Right ventricle myocardium superior (tissue), 1 donor: ENCODE data around the gene LSAMP. TPM values are rescaled to one million over a fixed set of nuclear protein-coding genes. Genes with fewer than 3 reads are reported as not detected.

Experiments
- ATAC-seq: fragments of 200-7000 bp; cut with Tn5 transposase; one replicate; pipeline ENCODE4 v1.9.1; 2020; ENCODE audit warnings: mild to moderate bottlenecking; ENCODE audit not compliant: poor library complexity
- DNase-seq: peaks from one replicate; pipeline ENCODE4 v3.0.0-alpha.2; 2020
- intact Hi-C: fragments of 100-400 bp; cut with DNase I; formaldehyde crosslinking; loops from one replicate; pipeline ENCODE4 v1.11.2; 2022
- long read RNA-seq: library from polyadenylated mRNA; unstranded; transcript quantifications from one replicate; pipeline ENCODE4 v2.0.0, GENCODE V29; 2021
- total RNA-seq: library from RNA; stranded (reverse); fragmentation: NEBNext Ultra II Directional; extraction: Animal tissue kit (Norgen Biotek cat#: 25700); gene quantifications from one replicate; pipeline ENCODE4 v1.2.1, GENCODE V29; 2021
- donor health status: DM: no; HTN: yes; CAD: no; lungs with severe emphysema.

LSAMP gene
- total RNA-seq = 5.2 TPM
- long read RNA-seq, partial matches to known transcripts = 0 of 2 reads
- long read RNA-seq, other reads (novel, unspliced or antisense) = 2 of 2 reads

DNA sequence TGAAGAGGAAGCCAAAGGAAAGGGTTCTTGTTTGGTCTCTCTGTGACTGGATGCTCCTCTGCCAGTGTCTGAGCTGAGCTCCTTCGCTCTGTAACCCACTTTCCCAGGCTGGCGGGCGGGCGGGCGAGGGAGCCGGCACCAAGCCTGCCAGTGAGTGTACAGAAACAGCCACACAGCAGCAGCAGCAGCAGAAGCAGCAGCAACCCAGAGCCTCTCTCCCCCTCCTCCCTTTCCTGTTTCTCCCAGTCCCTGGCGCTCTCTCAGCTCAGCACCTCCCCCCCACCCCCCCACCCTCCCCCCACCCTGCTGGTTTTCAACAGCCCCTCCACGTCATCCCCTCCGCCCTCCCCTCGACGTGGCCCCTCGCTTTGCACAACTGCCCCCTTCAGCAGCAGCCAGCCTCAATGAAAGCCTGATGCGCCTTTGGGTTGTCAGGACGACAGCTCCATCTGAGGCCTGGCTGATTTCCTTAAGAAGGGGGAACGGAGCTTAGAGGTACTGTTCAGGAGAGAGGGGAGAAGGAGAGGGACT, at the start of gene LSAMP:
TSS of gene LSAMP (minus strand) at position 177 of the 531 bp plus-strand sequence.
- DNase-seq (peak; percentile 41), ATAC-seq (peak; percentile 60)
- intact Hi-C loops = no loop called here

GRCh38 chr3:116492379-116492778, 47.1 kb upstream of the LSAMP start:
- DNase-seq = no peak
- intact Hi-C loops = no loop called here
- ATAC-seq = no peak

GRCh38 chr3:116483135-116483534, 37.8 kb upstream of the LSAMP start:
- DNase-seq (no peak), ATAC-seq (no peak)
- intact Hi-C loops = no loop called here

GRCh38 chr3:116476691-116477090, 31.4 kb upstream of the LSAMP start:
- DNase-seq = no peak
- no peak for ATAC-seq
- intact Hi-C loops = no loop called here

DNA sequence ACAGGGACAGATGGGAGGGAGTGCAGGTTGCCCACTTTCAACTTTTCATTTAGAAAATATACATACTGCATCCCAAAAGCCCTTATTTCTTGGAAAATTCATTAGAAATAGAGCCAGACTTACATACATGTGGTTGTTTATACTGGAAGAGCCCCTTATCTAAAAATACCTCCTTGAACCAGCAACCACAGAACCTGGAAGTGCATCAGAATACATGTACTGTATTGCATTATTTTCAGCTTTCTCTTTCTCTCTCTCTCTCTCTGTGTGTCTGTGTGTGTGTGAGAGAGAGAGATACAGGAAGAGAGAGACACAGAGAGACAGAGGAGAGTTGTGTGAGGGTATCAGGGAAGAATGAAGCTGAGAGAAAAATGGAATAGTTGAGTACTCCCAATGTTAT, 29.5 kb upstream of the LSAMP start:
- no peak for DNase-seq
- no peak for ATAC-seq
- intact Hi-C loops = no loop called here

GRCh38 chr3:116474032-116474780, 28.9 kb upstream of the LSAMP start:
- intact Hi-C loops = no loop called here
- ATAC-seq = no peak
- DNase-seq = no peak

DNA sequence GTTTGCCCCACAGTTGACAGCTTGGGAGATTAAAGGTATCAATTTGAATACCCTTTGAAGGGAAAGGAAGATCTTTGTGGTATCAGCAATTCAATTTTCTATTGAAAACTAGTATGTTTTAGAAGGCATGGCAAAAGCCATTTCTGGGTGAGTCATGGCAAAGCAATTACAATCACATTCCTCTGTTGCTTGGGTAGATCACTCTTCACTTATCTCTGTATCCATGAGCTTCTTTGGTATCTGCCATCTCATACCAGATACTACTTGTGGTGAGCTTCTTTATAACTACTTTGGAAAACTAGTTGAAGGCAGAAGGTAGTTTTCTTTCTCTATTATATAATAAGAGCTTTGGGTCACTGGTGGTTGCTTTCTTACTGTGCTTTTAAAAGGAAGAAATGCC, 28.3 kb upstream of the LSAMP start:
- ATAC-seq (no peak), DNase-seq (no peak)
- intact Hi-C loops = no loop called here

DNA sequence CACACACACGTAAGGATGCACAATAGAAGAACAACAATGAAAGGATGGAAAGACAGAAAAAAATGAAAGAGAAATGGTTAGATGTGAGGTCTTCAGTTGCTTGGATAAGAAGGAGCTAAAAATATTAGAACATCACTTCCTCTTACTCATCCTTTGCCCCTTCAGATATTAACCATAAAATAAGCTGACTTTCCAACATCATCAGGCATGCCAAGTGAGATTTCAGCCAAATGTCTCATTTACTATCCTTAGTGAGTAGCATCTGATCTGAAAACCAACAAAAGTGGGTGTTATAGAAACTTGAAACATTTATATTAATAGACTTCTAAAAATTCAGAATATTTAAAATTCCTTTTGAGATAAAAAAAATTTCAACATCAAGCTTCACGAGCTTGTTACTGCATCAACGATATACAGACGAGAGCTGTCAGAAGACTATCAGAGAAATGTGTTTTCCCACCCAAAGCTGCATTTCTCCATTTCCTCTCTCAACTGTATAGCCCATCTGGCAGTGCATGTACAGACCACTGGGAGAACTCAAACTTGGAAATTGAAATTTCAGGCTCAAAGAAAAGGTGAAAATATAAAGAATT, 25.4 kb upstream of the LSAMP start:
- intact Hi-C loops = no loop called here
- DNase-seq = no peak
- no peak for ATAC-seq

- ATAC-seq (no peak), DNase-seq (no peak)
- intact Hi-C loops = no loop called here
These were observed 24.3 kb upstream of the LSAMP start for GRCh38 chr3:116469546-116469945.

- intact Hi-C loops = no loop called here
- ATAC-seq (no peak), DNase-seq (no peak)
These were observed 19.1 kb upstream of the LSAMP start for GRCh38 chr3:116464276-116464798.

- ATAC-seq (no peak), DNase-seq (no peak)
- intact Hi-C loops = no loop called here
These were observed 8.5 kb upstream of the LSAMP start for GRCh38 chr3:116453666-116454346.

GRCh38 chr3:116449546-116450350, 4.5 kb upstream of the LSAMP start:
- DNase-seq (no peak), ATAC-seq (no peak)
- intact Hi-C loops = no loop called here

DNA sequence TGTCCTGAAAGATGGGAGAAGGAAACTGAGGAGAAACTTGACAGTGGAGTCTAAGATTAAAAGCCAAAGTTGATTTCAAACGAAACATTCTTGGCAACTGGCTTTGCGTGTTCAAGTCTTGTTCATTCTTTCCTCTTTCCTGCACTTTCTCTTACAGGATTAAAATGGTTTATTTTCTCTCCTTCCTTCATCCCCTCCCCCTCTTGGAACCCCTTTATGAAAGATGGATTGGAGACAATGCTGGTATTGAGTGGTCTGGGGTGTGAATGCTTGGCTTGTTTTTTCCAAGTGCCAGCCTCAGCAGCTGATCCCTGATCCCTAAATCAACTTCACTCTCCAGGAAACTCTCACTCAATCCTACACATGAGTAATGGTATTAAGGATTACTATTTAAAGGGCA, 703 bp upstream of the LSAMP start:
- ATAC-seq (no peak), DNase-seq (no peak)
- intact Hi-C loops = no loop called here

DNA sequence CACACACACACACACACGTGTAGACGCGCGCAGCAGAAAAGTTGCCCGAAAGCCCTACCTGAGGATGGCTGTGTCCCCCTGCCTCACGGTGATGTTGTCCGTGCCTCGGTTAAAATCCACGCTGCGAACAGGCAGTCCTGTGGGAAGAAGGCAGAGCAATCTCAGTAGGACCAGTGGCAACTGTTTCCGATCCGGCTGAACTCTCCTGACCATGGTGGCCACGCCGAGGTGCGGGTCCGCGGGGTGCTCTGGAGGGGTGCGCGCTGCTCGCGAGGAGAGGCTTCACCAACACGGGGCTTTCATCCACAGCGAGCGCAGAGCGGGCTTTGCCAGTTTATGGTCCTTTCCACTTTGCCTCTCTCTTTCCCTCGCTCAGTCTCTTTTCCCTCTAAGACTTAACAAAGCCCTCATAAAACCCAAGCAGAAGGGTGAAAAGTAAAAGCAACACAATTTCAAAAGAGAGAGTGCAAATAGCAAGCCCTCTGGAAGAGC, 422 bp downstream of the LSAMP start:
- intact Hi-C loops = no loop called here
- DNase-seq (no peak), ATAC-seq (peak; percentile 57)

DNA sequence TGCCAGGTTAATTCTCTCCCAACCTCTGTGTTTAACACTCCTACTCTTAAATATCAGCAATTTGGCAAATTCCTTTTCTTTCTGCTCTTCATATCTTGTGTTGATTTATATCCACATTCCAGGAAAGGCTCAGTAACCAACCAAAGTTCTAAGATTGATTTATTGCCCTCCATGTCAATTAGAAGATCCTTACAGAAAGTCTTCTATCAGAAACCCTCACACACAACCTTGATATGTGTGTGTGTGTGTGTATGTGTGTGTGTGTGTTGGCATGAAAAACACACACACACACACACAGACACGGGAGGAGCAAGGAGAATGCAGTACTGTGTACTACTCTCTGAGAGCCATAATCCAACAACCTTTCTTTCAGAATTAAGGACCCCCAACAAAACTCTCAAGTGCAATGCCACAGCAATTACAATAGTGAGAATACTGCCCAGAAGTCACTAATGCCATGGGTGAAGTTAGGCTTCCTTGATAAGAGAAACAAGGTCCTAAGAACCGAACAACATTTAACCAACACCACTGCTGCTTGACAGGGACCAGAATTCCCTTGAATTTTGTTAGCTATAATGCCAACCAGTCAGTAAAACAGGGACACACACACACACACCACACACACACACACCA, 1.1 kb downstream of the LSAMP start:
- intact Hi-C loops = no loop called here
- DNase-seq = no peak
- ATAC-seq = no peak

DNA sequence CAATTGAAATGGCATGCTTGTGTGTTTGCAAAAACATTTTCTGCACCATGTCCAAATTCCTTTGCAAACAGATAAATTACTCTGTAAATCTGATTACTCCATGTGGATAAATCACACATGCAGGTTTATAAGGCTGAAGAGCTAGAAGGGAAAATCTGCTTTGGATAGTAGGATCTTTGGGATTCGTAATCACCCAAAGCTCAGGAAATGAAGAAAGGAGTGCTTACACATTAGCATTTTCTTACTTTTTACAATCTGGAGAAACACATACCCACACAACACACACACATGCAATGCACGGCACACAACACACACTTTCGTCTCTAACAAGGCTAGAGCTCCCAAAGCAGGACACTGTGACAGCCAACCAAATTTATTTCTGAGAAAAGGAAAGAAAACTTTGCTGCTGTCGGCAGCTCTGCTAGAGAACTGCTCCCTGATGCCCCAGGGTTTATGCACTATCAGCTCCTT, 2.1 kb downstream of the LSAMP start:
- no peak for ATAC-seq
- DNase-seq = no peak
- intact Hi-C loops = no loop called here

- DNase-seq (no peak), ATAC-seq (no peak)
- intact Hi-C loops = no loop called here
These were observed 2.8 kb downstream of the LSAMP start for GRCh38 chr3:116442331-116443021.
